B cell (primary cell): ENCODE measurements around the gene AHDC1.

Experiments used
- EZH2 ChIP-seq: IDR thresholded peaks from 2 replicates; pipeline ENCODE4 v1.6.1; 2012; ENCODE audit warnings: borderline replicate concordance, low read depth, mild to moderate bottlenecking, moderate library complexity, low read length; ENCODE audit not compliant: insufficient read depth, poor library complexity, severe bottlenecking
- TF ChIP-seq, protein P1 (sequence below): fragments of 200-600 bp; IDR thresholded peaks from one replicate; pipeline ENCODE4 v1.8.0; 2022; ENCODE audit warnings: antibody characterized with exemption, mild to moderate bottlenecking

DNA sequence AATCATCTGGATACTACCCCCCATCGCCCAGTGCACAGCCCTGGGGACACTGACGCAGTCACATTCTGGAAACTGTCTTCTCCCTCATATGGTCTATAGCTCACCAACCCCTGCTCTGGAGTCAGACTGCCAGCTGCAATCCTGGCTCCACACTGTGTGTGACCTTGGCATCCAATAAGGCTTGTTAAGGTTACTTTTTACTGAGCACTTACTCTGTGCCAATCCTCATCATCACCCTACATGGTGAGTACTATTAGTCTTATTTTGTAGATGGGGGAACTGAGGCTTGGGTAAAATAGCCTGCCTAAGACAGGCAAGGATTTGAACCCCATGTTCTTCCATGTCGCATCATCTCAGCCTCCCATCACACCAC, 34.9 kb downstream of the AHDC1 start:
- TF ChIP-seq, protein P1, sequence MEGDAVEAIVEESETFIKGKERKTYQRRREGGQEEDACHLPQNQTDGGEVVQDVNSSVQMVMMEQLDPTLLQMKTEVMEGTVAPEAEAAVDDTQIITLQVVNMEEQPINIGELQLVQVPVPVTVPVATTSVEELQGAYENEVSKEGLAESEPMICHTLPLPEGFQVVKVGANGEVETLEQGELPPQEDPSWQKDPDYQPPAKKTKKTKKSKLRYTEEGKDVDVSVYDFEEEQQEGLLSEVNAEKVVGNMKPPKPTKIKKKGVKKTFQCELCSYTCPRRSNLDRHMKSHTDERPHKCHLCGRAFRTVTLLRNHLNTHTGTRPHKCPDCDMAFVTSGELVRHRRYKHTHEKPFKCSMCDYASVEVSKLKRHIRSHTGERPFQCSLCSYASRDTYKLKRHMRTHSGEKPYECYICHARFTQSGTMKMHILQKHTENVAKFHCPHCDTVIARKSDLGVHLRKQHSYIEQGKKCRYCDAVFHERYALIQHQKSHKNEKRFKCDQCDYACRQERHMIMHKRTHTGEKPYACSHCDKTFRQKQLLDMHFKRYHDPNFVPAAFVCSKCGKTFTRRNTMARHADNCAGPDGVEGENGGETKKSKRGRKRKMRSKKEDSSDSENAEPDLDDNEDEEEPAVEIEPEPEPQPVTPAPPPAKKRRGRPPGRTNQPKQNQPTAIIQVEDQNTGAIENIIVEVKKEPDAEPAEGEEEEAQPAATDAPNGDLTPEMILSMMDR: no peak
- TF ChIP-seq EZH2: no peak
